ENCODE results near the gene IDH3A.

IDH3A gene

GRCh38 chr15:78149068-78149804 is at the start of gene IDH3A:
Gene IDH3A, plus strand, starts transcription at chr15:78149362. Its CDS starts 42 bp downstream, at chr15:78149404.
- DNase-seq = peak; percentile 90 to 98

DNA sequence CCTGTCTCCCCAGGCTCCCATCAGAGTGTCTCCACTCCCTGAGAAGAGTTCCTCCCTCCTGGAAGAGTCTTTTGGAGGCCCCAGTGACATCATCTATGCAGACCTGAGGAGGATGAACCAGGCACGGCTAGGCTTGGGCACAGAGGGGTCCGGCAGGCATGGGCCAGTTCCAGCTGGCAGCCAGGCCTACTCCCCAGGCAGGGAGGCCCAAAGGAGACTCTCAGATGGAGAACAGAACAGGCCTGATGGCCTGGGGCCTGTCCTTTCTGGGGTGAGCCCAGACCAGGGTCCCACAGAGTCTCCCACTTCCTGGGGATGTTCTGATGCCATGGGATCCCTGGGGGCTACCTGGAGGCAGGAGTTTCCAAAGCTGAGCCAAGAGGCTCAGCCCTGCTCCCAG is 48.3 kb upstream of the IDH3A start:
- DNase-seq = no peak

GRCh38 chr15:78101423-78102105 is 47.6 kb upstream of the IDH3A start:
- no peak for DNase-seq

DNA sequence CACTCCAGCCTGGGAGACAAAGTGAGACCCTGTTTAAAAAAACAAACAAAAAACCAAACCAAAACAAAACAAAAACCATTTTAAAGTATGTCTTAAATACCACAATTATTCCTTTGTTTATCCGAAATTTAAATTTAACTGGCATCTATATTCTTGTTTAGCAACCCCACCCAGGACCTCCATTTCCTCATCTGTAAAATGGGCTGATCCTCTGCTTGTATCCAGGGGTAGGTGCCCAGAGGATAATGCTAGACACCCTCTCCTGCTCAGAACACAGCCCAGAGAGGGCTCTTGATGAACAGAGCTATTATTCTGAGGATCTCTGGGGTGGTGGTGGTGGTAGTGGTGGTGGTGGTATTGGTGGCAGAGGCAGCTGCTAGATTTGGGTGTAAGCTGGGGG is 47.0 kb upstream of the IDH3A start:
- DNase-seq = no peak

DNA sequence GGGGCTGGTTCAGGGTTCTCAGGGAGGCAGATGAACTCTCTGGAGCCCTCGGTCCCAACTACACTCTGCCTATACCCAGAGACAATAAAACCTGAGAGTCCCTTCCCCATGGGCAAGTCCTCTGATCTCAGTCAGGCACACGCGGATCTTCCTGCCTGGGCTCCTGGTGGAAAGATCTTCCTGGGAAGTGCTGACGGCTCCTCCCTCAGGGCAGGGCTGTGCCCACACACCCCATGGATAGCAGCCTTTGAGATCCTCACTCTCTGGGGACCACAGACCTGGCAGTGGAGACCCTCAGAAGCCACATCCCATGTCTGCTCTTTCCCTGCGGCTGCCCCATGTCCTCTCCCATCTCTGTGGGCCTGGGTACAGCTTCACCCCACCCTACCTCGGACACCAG is 46.4 kb upstream of the IDH3A start:
- peak in 1 of 2 experiments; percentile 44 for DNase-seq

DNA sequence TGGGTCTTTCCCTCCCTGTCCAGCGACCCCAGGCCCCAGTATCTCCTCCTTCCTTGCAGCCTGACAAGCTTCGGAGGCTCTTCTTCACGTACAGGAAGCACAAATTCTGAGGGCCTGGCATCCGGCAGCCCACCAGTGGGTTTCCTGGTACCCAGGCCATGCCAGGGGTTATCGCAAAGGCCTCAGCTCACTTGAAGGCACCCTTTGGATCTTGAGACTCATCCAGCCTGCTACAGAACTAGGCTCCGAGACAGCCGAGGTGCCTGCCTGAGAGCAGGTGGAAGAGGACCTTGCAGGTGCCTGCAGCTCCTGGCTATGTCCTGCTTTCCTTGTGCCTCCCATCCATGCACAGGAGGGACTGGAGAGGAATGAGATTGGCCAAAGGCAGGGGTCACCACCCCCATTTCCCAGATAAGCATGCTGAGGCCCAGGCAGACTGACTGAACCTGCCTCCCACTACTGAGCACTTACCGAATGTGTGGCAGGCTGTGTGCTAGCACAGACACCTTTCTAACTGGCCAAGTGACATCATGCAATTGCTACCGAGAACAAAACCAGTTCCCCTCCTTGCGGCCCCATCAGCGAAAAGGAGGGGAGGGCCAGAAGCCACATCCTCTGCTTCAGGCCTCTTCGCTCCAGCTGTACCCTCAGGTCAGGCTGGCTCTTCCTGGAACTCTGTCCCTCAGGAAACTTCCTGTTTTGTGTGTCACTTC is 45.6 kb upstream of the IDH3A start:
- DNase-seq = no peak

DNA sequence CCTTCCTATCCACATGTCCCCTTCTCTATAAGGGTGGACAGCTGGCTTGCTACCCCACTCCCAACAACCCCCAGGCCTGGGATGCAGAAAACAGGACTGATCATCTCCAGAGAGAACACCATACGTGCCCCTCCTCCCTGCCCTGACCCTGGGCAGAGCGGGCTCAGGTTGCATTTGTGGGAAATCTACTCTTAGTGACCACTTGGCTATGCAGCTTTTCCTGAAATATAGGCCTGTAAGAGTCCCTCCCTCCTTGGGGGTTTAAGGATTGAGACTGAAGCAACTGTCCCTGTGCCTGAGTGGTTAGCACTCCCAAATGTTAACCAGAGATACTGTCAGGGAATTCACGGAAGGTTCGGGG is 45.1 kb upstream of the IDH3A start:
- no peak for DNase-seq

GRCh38 chr15:78104566-78105475 is 44.3 kb upstream of the IDH3A start:
- no peak for DNase-seq

- DNase-seq = no peak
Observed at GRCh38 chr15:78105476-78106241, 43.5 kb upstream of the IDH3A start.

DNA sequence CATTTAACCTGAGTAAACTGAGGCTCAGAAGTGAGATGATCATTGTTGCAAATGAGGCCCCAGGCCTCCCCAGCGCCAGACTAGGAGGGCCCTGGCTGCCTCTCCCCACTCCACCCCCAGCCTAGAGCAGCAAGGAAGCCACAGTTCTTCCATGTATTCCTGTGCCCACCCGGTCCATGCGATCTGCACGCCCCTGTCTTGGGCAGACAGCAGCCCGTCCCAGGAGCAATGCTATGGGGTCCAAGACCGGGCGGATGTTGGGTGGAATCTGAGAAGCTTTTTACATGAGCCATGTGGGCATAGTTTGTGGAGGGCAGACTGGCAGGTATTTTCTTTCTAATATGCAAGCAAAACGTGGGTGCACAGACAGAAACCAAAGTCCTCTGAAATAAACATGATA is 41.7 kb upstream of the IDH3A start:
- no peak for DNase-seq

DNA sequence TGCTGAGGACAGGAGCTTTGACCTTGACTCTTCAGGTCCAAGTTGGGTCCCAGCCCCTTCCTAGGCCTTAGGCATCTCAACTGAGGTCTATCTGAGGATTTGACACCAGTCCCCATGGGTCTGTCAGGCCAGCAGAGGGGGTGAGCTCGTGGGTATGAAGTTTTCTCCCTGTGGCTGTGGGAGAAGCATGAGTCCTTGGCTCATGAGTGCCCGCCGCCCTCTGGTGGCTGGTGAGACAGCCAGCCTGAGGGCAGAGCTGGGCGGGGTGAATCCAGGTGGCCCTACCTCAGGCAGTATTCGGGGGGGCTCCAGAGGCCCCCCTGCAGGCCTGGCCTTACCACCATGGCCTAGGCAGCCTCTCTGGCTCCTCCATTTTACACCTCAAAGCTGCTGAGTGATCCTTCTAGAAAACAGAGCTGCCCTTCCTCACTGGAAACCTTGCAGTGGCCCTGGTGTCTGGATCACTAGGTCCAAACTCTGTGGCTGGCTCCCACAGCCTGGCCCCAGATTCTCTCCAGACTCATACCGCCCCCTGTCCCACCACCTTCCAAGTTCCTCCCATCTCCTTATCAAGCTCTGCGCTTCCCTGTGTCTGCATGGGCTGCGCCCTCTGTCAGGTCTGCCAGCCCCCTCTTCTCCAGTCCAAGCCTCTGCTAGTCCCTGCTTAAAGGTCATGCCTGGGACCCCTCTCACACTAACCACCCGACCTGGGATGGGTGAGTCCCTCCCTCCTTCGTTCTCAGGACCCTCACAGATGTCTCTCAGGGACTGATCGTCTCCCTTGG is 40.7 kb upstream of the IDH3A start:
- peak; percentile 90 to 95 for DNase-seq

- no peak for DNase-seq
Observed at GRCh38 chr15:78109156-78109555, 40.0 kb upstream of the IDH3A start.

DNA sequence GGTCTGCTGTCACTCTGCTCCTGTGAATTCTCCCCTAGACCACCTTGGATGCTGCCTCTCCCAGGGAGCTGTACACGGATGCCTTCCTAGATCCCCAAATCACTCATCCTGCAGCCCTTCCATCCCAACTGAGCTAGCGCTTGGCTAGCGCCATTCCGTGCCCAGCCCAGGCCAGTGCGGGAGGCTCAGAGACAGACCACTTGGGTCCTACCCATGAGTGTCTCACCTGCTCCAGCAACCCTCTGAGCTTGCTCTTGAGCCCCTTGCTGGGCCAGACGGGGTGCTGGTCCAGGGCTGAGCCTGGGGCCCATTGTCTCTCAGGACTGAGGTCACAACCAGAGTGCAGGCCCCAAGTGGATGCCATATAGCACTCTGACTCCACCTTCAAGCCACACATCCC is 39.1 kb upstream of the IDH3A start:
- DNase-seq = no peak

DNA sequence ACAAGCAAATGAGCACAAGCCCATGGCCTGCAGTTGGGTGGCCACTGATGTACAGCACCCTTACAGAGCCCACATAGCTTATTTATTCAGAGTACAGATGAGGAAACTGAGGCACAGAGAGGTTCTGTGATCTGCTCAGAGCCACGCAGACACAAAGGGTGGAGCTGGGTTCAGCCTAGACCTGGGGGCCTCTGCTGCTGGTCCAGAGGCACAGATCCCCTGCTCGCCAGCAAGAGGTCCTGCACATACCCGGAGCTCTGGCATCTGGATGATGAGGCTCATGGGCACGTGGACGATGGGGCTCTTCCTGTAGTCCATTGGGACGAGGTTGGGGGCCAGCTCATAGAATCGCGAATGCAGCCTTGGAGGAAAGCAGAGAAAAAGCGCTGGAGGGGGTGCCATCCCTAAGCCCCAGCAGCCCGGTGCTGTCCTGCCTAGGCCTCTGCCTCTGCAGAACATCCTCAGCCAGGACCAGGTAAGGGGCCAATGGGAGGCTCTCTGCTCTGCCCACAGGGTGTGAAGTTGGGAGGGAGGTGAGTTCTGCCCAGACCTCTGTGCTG is 38.2 kb upstream of the IDH3A start:
- DNase-seq = no peak

GRCh38 chr15:78111788-78112187 is 37.4 kb upstream of the IDH3A start:
- DNase-seq = no peak

DNA sequence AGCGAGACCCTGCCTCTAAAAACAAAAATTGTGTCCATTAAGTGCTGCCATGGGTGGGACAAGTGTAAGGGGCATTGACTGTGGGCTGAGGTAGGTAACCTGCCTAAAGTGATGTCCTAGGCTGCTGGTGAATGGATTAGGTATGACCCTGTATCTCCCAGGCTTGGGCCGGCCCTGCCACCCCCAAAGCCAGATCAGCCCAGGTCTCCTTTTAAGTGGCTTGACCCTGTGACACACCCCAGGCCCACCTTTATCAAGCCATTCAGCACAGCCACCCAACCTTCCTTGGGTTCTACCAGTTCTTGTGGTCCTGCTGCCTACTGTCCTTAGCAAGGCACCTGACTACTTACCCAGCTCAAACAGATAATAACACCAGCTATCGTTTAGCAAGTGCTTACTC is 36.6 kb upstream of the IDH3A start:
- no peak for DNase-seq

GRCh38 chr15:78120523-78120922 is 28.6 kb upstream of the IDH3A start:
- DNase-seq = no peak

GRCh38 chr15:78125267-78125666 is 23.9 kb upstream of the IDH3A start:
- no peak for DNase-seq

DNA sequence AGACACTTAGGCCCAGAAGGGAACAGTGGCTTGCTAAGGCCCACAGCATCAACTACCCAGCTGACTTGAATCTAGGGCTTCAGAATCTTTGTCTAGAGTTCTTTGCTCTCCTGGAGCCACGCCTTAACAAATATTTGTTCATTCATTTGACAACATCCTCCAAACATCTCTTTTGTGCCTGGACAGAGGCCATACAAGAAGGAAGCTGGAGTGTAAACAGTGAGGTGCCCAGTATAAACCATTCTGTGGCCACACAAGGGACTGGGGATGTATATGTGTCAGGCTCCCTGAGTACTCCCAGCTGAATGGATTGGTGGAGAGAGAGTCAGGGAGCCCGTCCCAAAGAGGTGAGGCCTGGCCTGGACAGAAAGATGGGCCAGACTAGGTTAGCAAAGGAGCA is 21.3 kb upstream of the IDH3A start:
- no peak for DNase-seq

DNA sequence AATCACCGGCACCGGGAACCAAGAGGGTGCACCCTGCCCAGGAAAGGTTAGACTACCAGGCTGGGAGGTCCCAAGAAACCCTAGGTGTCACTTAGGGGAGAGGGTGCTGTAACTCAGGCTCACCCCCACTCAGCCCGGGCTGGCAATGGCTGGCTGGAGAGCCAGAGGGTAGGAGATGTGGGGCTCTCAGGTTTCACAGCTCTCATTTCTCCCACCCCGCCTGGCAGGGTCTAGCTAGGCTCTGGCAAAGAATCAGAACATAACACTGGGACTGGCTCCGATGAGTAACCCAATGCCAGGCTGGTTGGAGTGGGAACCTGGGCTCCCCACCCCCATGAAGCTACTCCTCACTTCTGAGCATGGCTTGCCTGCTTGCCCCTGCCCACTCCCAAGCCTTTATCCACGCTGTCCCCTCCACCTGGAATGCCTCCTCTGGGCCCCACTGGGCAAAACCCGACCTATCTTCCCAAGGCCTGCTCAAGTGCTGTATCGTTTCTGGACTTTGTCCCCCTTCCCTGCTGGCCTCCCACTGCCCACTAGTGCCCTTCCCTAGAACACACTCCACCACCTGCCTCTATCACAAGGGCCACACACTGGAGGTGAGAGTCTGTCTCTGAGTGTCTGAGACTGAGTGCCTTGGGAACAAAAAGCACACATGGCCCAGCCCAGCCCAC is 19.9 kb upstream of the IDH3A start:
- peak in 1 of 2 experiments; percentile 26 for DNase-seq

All from NCI-H526 (cell line).